ENCODE results near the gene OR2T6. TPM values are rescaled to one million over a fixed set of nuclear protein-coding genes. Genes with fewer than 3 reads are reported as not detected.
"Not testable (repeated sequence)": the region's sequence is repeated elsewhere in the genome, so short reads cannot be mapped to it uniquely, and the experiment has no call there.

Gene OR2T6
- total RNA-seq, 2 experiments from 2014 or later: not detected

DNA sequence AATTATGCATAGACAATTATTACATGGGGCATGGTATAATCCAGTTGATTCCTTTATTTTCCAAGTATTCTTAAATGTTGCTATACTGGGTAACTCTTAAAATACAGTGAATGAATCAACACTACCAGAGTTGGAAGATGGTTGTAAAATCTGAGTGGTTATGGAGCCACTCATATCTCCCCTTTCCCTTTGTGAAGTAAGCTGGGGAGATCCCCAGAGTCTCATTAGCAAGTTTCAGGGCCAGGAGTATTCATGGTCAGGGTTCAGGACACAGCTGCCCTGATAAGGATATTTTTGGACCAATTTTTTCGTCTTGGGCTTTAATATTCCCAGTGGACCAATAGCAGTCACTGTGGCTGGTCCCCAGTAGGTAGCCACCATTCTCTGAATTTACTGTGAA lies 63.1 kb downstream of the OR2T6 start:
- H3K36me3 Mint-ChIP-seq (ENCODE audit: low read depth); H3K4me1 Mint-ChIP-seq (ENCODE audit: low read depth); H3K4me3 Mint-ChIP-seq; H3K9me3 Mint-ChIP-seq; POLR2A ChIA-PET; DNase-seq; intact Hi-C loops (cut with micrococcal nuclease); H3K27ac Mint-ChIP-seq; H3K27me3 Mint-ChIP-seq; ATAC-seq; CTCF ChIA-PET: not testable (repeated sequence)

DNA sequence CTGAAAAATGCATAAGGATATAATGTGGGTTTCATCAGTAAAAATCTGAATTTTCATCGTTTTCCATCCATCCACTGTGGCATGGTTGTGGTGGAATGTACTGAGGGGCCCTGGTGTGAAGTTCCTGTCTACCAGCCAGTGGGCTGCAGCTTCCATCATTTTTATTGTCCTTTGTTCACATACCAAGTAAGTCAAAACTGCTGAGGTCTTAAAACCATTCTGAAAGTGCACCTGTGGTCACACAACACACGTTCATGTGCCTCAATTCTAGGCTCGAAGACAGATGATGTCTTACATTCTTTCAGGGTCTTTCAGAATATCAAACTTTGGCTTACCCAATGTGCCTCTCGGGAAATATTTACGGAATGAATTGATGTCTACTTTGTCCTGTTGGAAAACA lies 63.7 kb downstream of the OR2T6 start:
- intact Hi-C loops (cut with micrococcal nuclease); DNase-seq; H3K27ac Mint-ChIP-seq; H3K4me1 Mint-ChIP-seq (ENCODE audit: low read depth); H3K27me3 Mint-ChIP-seq; H3K9me3 Mint-ChIP-seq; POLR2A ChIA-PET; ATAC-seq; H3K4me3 Mint-ChIP-seq; H3K36me3 Mint-ChIP-seq (ENCODE audit: low read depth); CTCF ChIA-PET: not testable (repeated sequence)

Other genes with a start within 250 kb of the OR2T6 start
- gene OR2M5, start 230.6 kb upstream of the OR2T6 start, total RNA-seq: not detected
- gene OR2M2, start 200.9 kb upstream of the OR2T6 start, total RNA-seq: not detected
- gene OR2M3, start 178.5 kb upstream of the OR2T6 start, total RNA-seq: not detected
- gene OR2M4, start 144.3 kb upstream of the OR2T6 start, total RNA-seq: not detected
- gene OR2T33, start 97.8 kb upstream of the OR2T6 start, total RNA-seq: not detected
- gene OR2T12, start 72.3 kb upstream of the OR2T6 start, total RNA-seq: not detected
- not detected for gene OR2M7, start 51.2 kb upstream of the OR2T6 start, total RNA-seq
- not detected for gene OR14C36, start 27.0 kb upstream of the OR2T6 start, total RNA-seq
- not detected for gene OR2T4, start 14.1 kb upstream of the OR2T6 start, total RNA-seq
- gene OR2T1, start 27.3 kb downstream of the OR2T6 start, total RNA-seq: not detected
- gene OR2T2, start 69.9 kb downstream of the OR2T6 start, total RNA-seq: not detected
- gene OR2T3, start 97.6 kb downstream of the OR2T6 start, total RNA-seq: not detected
- not detected for gene OR2T5, start 112.8 kb downstream of the OR2T6 start, total RNA-seq
- not detected for gene OR2G6, start 132.3 kb downstream of the OR2T6 start, total RNA-seq
- not detected for gene OR2T29, start 187.0 kb downstream of the OR2T6 start, total RNA-seq
- not detected for gene OR2T34, start 199.0 kb downstream of the OR2T6 start, total RNA-seq
- gene OR2T10, start 222.0 kb downstream of the OR2T6 start, total RNA-seq: not detected

All from activated CD8-positive, alpha-beta T cell treated with anti-CD3 and anti-CD28 coated beads for 36 hours (primary cell).